ENCODE data around the gene KRCC1. TPM values are rescaled to one million over a fixed set of nuclear protein-coding genes. Genes with fewer than 3 reads are reported as not detected.
A peak's percentile ranks its signal among the peaks of the same experiment; 100 is the strongest.

KRCC1 gene
- total RNA-seq (10 to 100 TPM; 20.4 to 32.8 (median 24.8) TPM), polyA plus RNA-seq (10 to 100 TPM; 38.1 to 42.3 (median 40.3) TPM)
- long read RNA-seq, donor 1, transcript KRCC1-201 (4 exons, 1,753 nt), result major isoform, 18 of 18 reads
- long read RNA-seq, donor 1, partial matches to known transcripts, result 0 of 18 reads
- long read RNA-seq, donor 1, other reads (novel, unspliced or antisense), result 0 of 18 reads
- long read RNA-seq, donor 2, transcript KRCC1-201 (4 exons, 1,753 nt), result major isoform, 13 of 13 reads
- long read RNA-seq, donor 2, partial matches to known transcripts, result 0 of 13 reads
- long read RNA-seq, donor 2, other reads (novel, unspliced or antisense), result 0 of 13 reads

GRCh38 chr2:88055371-88056128, at the start of gene KRCC1:
Gene KRCC1 (minus strand): TSS chr2:88055783. CDS start chr2:88028563, 27,220 bp downstream.
- DNase-seq, result peak; percentile 99
- peak within 1 kb of the TSS; percentile 68 to 89 (median 73) for H3K4me3 ChIP-seq
- H3K9me3 ChIP-seq, result no peaks in the 10 kb centered on the region
- H3K27me3 ChIP-seq (replicated peaks in 1 of 7), result no peaks in the 10 kb centered on the region
- TF ChIP-seq POLR2AphosphoS5 (IDR thresholded peaks at IDR 0.05) (peak; percentile 98), POLR2A (IDR thresholded peaks at IDR 0.05) (peak; percentile 80 to 91 (median 87)), CTCF (IDR thresholded peaks at IDR 0.05 in 8 of 11, conservative IDR thresholded peaks at IDR 0.05 in 3 of 11) (peak in 6 of 11 experiments; percentile 11 to 47 (median 21))
- peaks cover 15 to 49% (median 39%) of the 10 kb centered on the region in 6 donors for H3K4me1 ChIP-seq
- intact Hi-C loops (cut with DNase I; ENCODE audit: low total_unique reads), result no loop called here
- no peaks in the 10 kb centered on the region for H3K36me3 ChIP-seq
- peak within 1 kb of the TSS; percentile 96 to 100 (median 98) for H3K27ac ChIP-seq
- 0 to 1% (median 0%) methylated on average over 43 to 77 of the region's 77 CpGs for WGBS, 5 donors

- no peak overlapping the region for H3K4me3 ChIP-seq
- TF ChIP-seq CTCF (IDR thresholded peaks at IDR 0.05 in 8 of 11, conservative IDR thresholded peaks at IDR 0.05 in 3 of 11), result no peak
- no peak for TF ChIP-seq POLR2A (IDR thresholded peaks at IDR 0.05)
- no peak for TF ChIP-seq POLR2AphosphoS5 (IDR thresholded peaks at IDR 0.05)
- peaks cover 0 to 6% (median 0%) of the 10 kb centered on the region in 7 donors for H3K27me3 ChIP-seq (replicated peaks in 1 of 7)
- intact Hi-C loops (cut with DNase I; ENCODE audit: low total_unique reads), result no loop called here
- 85 to 94% (median 90%) methylated on average over 3 of the region's 3 CpGs for WGBS, 5 donors
- no peaks in the 10 kb centered on the region for H3K36me3 ChIP-seq
- H3K27ac ChIP-seq, result no peak overlapping the region
- no peaks in the 10 kb centered on the region for H3K4me1 ChIP-seq
- H3K9me3 ChIP-seq, result no peaks in the 10 kb centered on the region
- no peak for DNase-seq
Observed at GRCh38 chr2:88100489-88100858, 44.9 kb upstream of the KRCC1 start.

- whole genome bisulfite sequencing, 5 donors, result 41 to 66% (median 49%) methylated on average over 5 of the region's 5 CpGs
- H3K9me3 ChIP-seq, result no peaks in the 10 kb centered on the region
Observed at GRCh38 chr2:88099798-88100488, 44.4 kb upstream of the KRCC1 start.

More at GRCh38 chr2:88099798-88100488, 44.4 kb upstream of the KRCC1 start:
- no peak overlapping the region for H3K27ac ChIP-seq
- H3K36me3 ChIP-seq, result no peaks in the 10 kb centered on the region
- no peak for DNase-seq
- H3K4me1 ChIP-seq, result no peaks in the 10 kb centered on the region
- H3K27me3 ChIP-seq (replicated peaks in 1 of 7), result peaks cover 0 to 6% (median 0%) of the 10 kb centered on the region in 7 donors
- intact Hi-C loops (cut with DNase I; ENCODE audit: low total_unique reads), result no loop called here
- no peak overlapping the region for H3K4me3 ChIP-seq
- no peak for TF ChIP-seq CTCF (IDR thresholded peaks at IDR 0.05 in 8 of 11, conservative IDR thresholded peaks at IDR 0.05 in 3 of 11)
- TF ChIP-seq POLR2A (IDR thresholded peaks at IDR 0.05), result no peak
- TF ChIP-seq POLR2AphosphoS5 (IDR thresholded peaks at IDR 0.05), result no peak
